ENCODE results near the gene MAF. TPM values are rescaled to one million over a fixed set of nuclear protein-coding genes. Genes with fewer than 3 reads are reported as not detected.
A peak's percentile ranks its signal among the peaks of the same experiment; 100 is the strongest.

Gene MAF
- total RNA-seq, 2 experiments from 2014 or later = 34.4 TPM

DNA sequence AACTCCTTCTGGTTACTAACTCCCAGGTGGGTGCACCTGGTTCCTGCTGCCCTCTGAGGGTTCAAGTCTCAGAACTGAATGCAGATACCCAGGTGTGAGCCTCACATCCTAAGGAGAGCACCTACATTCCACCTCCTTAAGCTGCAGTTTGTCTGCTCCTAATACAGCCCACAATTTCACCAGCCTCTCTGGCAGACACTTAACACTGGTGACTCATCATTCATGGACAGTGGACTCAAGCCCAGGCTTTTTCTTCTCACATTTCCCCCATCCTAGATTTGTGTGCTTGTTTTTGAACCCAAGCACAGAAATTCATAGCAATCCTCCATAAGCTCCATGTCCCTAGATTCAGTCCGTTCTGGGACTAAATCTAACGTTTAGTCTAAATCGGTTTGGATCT lies 7.0 kb upstream of the MAF start:
- POLR2A ChIA-PET = no interaction called here
- peaks cover 13% of the 10 kb centered on the region for H3K4me1 Mint-ChIP-seq
- H3K9me3 Mint-ChIP-seq = no peaks in the 10 kb centered on the region
- no peak overlapping the region for H3K27ac Mint-ChIP-seq
- H3K4me3 Mint-ChIP-seq = no peak overlapping the region
- no peak for DNase-seq
- H3K27me3 Mint-ChIP-seq = peaks cover 35% of the 10 kb centered on the region
- no peaks in the 10 kb centered on the region for H3K36me3 Mint-ChIP-seq (ENCODE audit: low read depth)
- CTCF ChIA-PET = interaction anchor here (1.5 to 2.2 kb wide), 2 partner anchors 10 to 13 kb away, joined by 3 to 7 read pairs; no protein-coding TSS in a partner anchor

DNA sequence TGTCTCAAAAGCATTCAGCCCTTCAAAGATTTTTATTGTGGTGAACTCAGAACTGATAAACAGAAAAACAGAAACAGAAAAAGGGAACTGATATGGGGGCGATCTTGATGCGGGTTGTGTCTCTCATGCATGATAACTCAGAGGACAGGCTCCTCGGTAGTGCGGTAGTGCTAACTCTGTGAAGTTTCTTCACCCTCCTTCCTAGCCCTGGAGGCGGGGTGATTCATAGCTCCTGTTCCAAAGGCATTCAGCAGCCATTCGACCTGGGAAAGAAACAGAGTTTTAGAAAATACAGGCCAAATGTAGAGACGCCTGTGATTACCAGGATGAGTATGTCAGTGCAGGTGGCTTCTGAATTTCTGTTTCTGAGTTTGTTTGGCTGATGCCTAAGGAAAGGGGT lies 5.5 kb upstream of the MAF start:
- peak overlapping the region; percentile 32 for H3K27ac Mint-ChIP-seq
- no peak for DNase-seq

DNA sequence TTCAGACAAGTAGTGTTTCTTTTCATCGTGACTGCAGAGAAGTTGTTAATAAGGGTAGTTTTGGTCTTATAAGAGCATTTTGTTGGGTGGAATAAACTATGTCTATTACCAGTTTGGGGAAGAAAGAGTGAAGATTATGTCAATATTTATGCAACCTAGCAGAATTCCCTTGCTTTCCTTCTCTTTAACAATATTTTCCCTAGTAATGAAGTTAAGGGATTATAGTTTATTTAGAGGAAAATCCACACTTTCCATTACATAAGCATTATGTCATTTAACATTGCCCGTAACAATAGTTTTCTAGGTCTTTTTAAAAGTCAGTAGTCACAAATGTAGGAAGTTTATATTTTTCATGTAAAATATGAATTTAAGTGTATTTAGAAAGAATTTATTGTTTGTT lies 2.5 kb upstream of the MAF start:
- Mint-ChIP-seq H3K27ac (no peak overlapping the region), H3K4me3 (peak overlapping the region; percentile 90), H3K4me1 (peaks cover 33% of the 10 kb centered on the region), H3K36me3 (ENCODE audit: low read depth) (peaks cover 11% of the 10 kb centered on the region), H3K9me3 (no peaks in the 10 kb centered on the region), H3K27me3 (peaks cover 51% of the 10 kb centered on the region)
- no peak for DNase-seq
- CTCF ChIA-PET = no interaction called here
- POLR2A ChIA-PET = no interaction called here

More for the DNA sequence above, 5.5 kb upstream of the MAF start:
- CTCF ChIA-PET = no interaction called here
- no peaks in the 10 kb centered on the region for H3K36me3 Mint-ChIP-seq (ENCODE audit: low read depth)
- no peaks in the 10 kb centered on the region for H3K9me3 Mint-ChIP-seq
- peaks cover 41% of the 10 kb centered on the region for H3K27me3 Mint-ChIP-seq
- H3K4me3 Mint-ChIP-seq = no peak overlapping the region
- H3K4me1 Mint-ChIP-seq = peaks cover 22% of the 10 kb centered on the region
- POLR2A ChIA-PET = no interaction called here

DNA sequence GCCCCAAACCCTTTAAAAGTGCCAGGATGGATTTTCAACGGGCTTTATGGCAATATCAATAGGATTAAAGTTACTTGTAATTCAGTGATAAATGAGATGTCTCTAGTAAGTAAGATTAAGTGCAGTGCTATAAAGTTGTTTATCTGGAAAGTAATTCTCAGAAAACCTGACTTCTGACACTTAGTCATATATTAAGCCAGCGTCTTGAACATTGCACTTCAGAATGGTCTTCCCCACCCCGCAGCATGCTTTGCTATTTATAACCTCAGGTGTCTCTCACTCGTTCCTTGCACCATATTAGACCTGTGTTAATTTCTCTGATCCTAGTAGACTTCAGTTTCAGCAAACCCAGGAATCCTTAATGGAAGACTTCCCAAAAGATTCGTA lies 2.1 kb upstream of the MAF start:
- peak overlapping the region; percentile 95 for H3K27ac Mint-ChIP-seq
- peaks cover 35% of the 10 kb centered on the region for H3K4me1 Mint-ChIP-seq
- ChIA-PET POLR2A (interaction anchor here (0.7 kb wide), 2 partner anchors 644 to 883 kb away, joined by 3 read pairs; no protein-coding TSS in a partner anchor), CTCF (interaction anchor here (0.6 to 1.5 kb wide), 27 partner anchors 10 to 1108 kb away, joined by 3 to 8 read pairs (median 4); no protein-coding TSS in a partner anchor)
- H3K9me3 Mint-ChIP-seq = no peaks in the 10 kb centered on the region
- peaks cover 51% of the 10 kb centered on the region for H3K27me3 Mint-ChIP-seq
- DNase-seq = no peak
- peaks cover 14% of the 10 kb centered on the region for H3K36me3 Mint-ChIP-seq (ENCODE audit: low read depth)
- peak overlapping the region; percentile 90 for H3K4me3 Mint-ChIP-seq

DNA sequence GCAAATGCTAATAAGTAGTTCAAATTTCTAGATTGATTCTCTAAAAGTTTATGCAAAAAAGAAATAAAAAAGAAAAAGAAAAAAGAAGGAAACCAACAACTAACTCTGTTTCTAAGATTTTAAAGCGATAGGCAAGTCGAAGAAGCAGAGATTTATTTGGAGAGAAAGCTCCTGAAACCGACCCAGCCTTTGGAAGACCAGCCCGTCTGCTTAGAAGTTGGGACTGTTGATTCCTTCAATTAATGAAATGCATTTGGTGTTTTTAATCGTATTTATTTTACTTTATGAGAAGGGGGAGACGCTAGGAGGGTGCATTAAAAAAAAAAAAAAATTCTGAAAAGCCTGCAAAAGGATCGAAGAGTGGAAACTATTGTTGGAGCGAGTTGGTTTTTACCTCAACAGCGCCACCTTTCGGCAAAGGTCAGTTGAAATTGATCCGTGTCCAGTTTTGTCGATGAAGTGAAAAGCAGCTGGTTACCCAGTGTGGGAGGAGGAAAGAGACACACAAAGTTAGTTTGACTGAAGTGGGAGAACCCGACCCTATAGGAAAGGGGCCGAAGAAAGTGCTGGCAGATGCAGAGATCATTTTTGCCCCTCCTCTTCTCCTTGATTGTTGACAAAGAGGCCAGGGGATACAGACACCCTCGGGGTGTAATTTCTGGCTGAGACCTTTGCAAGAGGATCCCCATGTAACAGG lies 1.5 kb upstream of the MAF start:
- peak overlapping the region; percentile 95 for H3K27ac Mint-ChIP-seq
- H3K4me3 Mint-ChIP-seq = peak overlapping the region; percentile 90
- DNase-seq = peak; percentile 90
- peaks cover 48% of the 10 kb centered on the region for H3K27me3 Mint-ChIP-seq
- peaks cover 35% of the 10 kb centered on the region for H3K4me1 Mint-ChIP-seq
- H3K36me3 Mint-ChIP-seq (ENCODE audit: low read depth) = peaks cover 14% of the 10 kb centered on the region
- ChIA-PET POLR2A (interaction anchor here (0.6 to 0.7 kb wide), 3 partner anchors 643 to 883 kb away, joined by 3 to 8 read pairs (median 3); no protein-coding TSS in a partner anchor), CTCF (interaction anchor here (0.5 to 1.5 kb wide), 32 partner anchors 9 to 1107 kb away, joined by 3 to 8 read pairs (median 4); no protein-coding TSS in a partner anchor)
- H3K9me3 Mint-ChIP-seq = no peaks in the 10 kb centered on the region

DNA sequence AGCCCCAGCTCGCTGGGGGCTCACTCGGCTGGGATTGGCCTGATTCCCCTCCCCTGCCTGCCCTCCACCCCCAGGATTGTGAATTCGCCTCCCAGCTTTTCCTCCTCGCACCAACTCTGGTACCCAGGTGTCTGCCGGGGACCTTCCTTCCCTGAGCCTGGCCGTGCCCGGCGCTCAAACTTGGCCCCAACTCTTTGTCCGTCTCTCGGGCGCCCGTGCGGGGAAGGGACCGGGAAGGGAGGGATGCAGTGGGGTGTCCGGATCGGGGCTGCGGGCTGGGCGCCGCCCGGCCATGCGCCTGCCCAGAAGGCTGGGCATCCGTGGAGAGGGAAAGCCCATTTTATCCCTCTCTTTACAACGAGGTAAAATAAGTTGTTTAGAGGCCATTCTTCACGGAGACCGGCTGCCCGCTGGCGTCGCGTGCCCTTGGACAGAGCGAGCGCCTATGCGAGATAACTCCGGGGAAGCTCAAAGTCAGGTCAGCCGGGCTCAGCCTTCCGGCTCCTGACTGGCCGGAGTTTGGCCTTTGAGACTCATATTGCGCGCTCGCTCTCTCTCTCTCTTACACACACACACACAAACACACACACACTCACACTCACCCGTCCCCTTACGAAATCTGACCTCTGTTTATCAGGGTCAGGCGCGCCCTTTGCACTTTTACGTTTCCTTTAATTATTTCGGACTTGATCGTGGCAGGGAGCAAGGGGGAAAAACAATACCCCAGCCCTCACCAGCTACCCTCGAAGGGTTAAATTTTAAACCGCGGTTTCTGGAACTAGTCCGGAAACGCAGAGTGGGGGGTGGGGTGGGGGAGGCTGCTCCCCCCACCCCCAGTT lies 774 bp upstream of the MAF start:
- H3K27ac Mint-ChIP-seq = peak overlapping the region; percentile 95
- CTCF ChIA-PET = interaction anchor here (0.5 to 1.5 kb wide), 18 partner anchors 8 to 1342 kb away, joined by 3 to 7 read pairs (median 4); no protein-coding TSS in a partner anchor
- H3K36me3 Mint-ChIP-seq (ENCODE audit: low read depth) = peaks cover 15% of the 10 kb centered on the region
- H3K27me3 Mint-ChIP-seq = peaks cover 47% of the 10 kb centered on the region
- DNase-seq = peak; percentile 24
- POLR2A ChIA-PET = interaction anchor here (0.6 to 1.9 kb wide), 4 partner anchors 16 to 873 kb away, joined by 3 to 8 read pairs (median 5); no protein-coding TSS in a partner anchor
- peaks cover 34% of the 10 kb centered on the region for H3K4me1 Mint-ChIP-seq
- H3K4me3 Mint-ChIP-seq = peak overlapping the region; percentile 90
- H3K9me3 Mint-ChIP-seq = no peaks in the 10 kb centered on the region

DNA sequence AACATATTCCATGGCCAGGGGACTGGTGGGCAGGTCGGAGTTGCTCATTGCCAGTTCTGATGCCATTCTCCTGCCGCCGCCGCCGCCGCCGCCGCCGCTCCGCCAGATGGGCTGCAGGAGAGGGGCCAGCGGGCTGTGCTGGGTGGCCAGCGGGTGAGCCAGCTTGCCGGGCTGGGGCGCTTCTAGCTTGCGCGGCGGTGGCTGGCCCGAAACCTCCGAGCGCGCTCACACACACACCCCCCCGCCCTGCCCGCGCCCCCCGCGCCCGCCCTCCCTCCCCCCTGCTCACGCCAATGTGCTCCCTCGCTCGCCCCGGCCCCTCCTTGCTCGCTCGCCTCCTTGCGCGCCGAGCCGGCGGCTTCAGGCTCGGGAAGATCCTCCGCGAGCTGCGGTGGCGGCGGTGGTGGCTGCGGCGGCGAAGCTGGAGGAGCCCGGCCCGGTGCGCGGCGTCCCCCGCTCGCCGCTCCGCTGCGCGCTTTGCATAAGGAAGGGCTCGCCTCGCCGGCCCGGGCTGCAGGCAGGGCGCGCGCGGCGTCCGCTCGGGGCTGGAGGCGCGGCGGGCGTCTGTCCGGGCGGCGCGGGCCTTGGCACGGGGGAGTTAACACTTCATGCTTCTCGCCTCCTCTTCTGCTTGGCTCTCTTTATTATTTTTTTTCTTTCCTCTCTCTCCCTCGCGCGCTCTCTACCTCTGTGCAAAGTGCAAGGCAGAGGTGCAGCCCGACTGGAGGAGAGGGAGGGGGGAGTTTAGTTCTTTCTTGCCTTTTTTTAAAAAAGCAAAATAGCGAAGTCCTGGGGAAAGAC lies 500 bp downstream of the MAF start:
- Mint-ChIP-seq H3K27ac (peak overlapping the region; percentile 95), H3K4me3 (peak overlapping the region; percentile 90), H3K36me3 (ENCODE audit: low read depth) (peaks cover 24% of the 10 kb centered on the region), H3K9me3 (no peaks in the 10 kb centered on the region), H3K27me3 (peaks cover 48% of the 10 kb centered on the region), H3K4me1 (peaks cover 39% of the 10 kb centered on the region)
- DNase-seq = peak; percentile 38
- ChIA-PET POLR2A (interaction anchor here (0.6 to 1.9 kb wide), 3 partner anchors 18 to 981 kb away, joined by 3 to 5 read pairs (median 3); no protein-coding TSS in a partner anchor), CTCF (interaction anchor here (0.6 to 1.4 kb wide), 6 partner anchors 102 to 894 kb away, joined by 3 to 4 read pairs (median 3); no protein-coding TSS in a partner anchor)

DNA sequence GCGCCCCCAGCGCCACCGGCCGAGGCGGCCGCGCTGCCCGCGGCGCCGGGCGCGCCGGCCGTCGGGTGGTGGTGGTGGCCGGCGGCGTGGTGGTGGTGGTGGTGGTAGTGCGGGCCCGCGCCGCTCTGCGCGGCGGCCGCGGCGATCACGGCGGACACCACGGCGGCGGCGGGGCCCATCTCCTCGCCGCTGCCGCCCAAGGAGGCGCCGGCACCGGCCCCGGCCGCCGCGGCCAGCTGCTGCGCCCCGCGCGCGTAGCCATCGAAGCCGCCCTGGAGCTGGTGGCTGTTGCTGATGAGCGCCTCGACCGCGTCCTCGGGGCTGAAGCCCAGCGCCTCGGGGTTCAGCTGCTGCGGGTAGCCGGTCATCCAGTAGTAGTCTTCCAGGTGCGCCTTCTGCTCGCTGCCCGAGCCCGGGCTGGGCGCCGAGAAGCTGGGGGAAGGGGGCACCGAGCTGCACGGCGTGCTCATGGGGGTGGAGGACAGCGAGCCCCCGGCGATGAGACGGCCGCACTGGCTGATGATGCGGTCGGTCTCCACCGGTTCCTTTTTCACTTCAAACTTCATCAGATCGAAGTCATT lies 1.2 kb downstream of the MAF start:
- no peaks in the 10 kb centered on the region for H3K9me3 Mint-ChIP-seq
- peak; percentile 12 for DNase-seq
- H3K36me3 Mint-ChIP-seq (ENCODE audit: low read depth) = peaks cover 27% of the 10 kb centered on the region
- ChIA-PET POLR2A (interaction anchor here (0.7 to 1.9 kb wide), 2 partner anchors 18 to 806 kb away, joined by 4 to 5 read pairs; no protein-coding TSS in a partner anchor), CTCF (interaction anchor here (0.6 to 1.1 kb wide), 4 partner anchors 344 to 894 kb away, joined by 3 to 5 read pairs (median 4); no protein-coding TSS in a partner anchor)
- H3K27me3 Mint-ChIP-seq = peaks cover 49% of the 10 kb centered on the region
- peaks cover 43% of the 10 kb centered on the region for H3K4me1 Mint-ChIP-seq
- peak overlapping the region; percentile 88 for H3K27ac Mint-ChIP-seq
- H3K4me3 Mint-ChIP-seq = peak overlapping the region; percentile 81

DNA sequence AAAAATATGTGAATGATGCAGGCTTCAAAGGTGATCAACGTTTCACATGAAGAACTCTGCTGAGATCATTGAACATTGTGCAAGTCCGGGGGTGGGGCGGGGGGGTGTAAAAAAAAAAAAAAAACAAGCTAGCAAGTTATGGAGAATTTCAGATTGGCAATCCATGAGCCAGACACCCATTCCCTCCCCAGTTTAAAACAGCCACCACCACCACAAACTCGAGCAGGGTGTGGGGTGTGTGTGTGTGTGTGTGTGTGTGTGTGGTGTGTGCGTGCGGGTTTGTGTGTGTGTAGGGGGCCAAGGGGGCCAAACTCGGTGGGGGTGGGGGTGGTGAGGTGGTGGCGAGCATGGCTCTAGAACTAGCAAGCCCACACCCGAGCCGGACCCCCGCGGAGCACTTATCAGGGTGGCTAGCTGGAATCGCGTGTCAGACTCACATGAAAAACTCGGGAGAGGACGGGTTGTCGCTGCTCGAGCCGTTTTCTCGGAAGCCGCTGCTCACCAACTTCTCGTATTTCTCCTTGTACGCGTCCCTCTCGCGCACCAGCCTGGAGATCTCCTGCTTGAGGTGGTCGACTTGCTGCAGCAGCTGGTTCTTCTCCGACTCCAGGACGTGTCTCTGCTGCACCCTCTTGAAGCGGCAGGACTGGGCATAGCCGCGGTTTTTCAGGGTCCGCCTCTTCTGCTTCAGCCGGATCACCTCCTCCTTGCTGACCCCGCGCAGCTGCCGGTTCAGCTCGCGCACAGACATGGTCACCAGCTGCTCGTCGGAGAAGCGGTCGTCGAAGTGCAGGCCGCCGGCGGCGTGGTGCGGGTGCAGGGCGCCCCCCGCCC lies 2.0 kb downstream of the MAF start:
- Mint-ChIP-seq H3K27me3 (peaks cover 43% of the 10 kb centered on the region), H3K4me3 (peak overlapping the region; percentile 78), H3K9me3 (no peaks in the 10 kb centered on the region), H3K36me3 (ENCODE audit: low read depth) (peaks cover 27% of the 10 kb centered on the region), H3K4me1 (peaks cover 40% of the 10 kb centered on the region), H3K27ac (peak overlapping the region; percentile 87)
- CTCF ChIA-PET = interaction anchor here (0.5 to 0.8 kb wide), 5 partner anchors 65 to 716 kb away, joined by 3 to 5 read pairs (median 3); no protein-coding TSS in a partner anchor
- DNase-seq = peak; percentile 40
- POLR2A ChIA-PET = interaction anchor here (0.7 kb wide), 1 partner anchor 806 kb away, joined by 4 read pairs; no protein-coding TSS in a partner anchor

DNA sequence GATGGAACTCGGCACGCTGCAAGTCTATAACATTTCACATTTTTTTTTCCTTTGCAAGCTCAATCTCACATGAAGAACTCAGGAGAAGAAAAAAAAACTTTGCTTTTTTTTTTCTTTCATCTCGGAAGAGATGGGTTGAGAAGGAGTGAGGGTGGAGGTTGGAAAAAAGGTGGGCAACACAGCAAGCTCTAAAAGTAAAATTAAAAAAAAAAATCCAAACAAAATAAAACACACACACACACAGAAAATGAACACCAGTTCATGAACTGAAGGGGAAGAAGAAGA lies 2.5 kb downstream of the MAF start:
- no peak for DNase-seq
- Mint-ChIP-seq H3K27me3 (peaks cover 43% of the 10 kb centered on the region), H3K27ac (peak overlapping the region; percentile 87), H3K4me1 (peaks cover 40% of the 10 kb centered on the region), H3K9me3 (no peaks in the 10 kb centered on the region), H3K36me3 (ENCODE audit: low read depth) (peaks cover 27% of the 10 kb centered on the region), H3K4me3 (peak overlapping the region; percentile 78)
- ChIA-PET POLR2A (interaction anchor here (0.6 kb wide), 2 partner anchors 826 to 1149 kb away, joined by 5 read pairs; no protein-coding TSS in a partner anchor), CTCF (interaction anchor here (0.6 to 0.7 kb wide), 2 partner anchors 65 to 403 kb away, joined by 3 read pairs; no protein-coding TSS in a partner anchor)
